ENCODE data around the gene PRRT1B.

DNA sequence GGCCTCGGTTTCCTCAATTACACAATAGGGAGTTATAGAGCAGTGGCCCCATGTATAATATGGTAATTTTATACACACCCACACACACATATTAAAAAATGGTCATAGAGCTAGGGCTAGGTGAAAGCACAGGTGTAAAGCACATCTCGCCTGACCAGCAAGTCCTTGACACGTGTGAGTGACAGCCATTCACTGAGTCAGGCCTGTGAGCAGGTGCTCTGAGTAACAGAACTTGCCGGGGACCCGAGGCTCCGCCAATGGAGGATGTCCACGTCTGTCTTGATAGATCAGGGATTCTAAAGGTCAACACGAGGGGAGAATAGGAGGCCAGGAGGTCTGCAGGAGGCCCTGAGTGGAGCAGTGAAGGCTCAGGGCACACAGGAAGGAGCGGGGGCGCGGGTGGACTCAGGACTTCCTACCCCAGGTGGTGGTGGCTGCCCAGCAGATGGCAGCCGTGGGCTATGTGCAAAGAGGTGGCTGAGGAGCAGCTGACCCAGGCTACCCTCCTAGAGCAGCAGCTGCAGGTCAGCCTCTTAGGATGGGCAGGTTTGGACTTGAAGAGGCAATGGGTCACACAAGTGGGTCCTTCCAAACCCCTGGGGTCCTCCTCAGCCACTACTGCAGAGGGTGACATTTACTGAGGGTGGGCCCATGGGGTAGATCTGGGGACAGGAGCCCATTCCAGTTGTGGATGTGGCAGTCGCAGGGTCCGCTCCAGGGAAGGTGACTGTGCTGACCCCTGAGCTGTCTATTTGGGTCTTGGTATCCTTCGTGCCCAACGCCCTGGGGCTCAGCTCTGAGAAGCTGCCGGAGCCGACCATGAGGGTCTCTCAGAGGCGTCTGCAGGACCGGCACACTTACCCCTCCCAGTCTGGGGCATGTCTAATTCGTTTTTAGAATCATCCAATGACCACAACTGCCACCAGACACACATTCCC is 45.9 kb downstream of the PRRT1B start:
- TF ChIP-seq, protein P1, sequence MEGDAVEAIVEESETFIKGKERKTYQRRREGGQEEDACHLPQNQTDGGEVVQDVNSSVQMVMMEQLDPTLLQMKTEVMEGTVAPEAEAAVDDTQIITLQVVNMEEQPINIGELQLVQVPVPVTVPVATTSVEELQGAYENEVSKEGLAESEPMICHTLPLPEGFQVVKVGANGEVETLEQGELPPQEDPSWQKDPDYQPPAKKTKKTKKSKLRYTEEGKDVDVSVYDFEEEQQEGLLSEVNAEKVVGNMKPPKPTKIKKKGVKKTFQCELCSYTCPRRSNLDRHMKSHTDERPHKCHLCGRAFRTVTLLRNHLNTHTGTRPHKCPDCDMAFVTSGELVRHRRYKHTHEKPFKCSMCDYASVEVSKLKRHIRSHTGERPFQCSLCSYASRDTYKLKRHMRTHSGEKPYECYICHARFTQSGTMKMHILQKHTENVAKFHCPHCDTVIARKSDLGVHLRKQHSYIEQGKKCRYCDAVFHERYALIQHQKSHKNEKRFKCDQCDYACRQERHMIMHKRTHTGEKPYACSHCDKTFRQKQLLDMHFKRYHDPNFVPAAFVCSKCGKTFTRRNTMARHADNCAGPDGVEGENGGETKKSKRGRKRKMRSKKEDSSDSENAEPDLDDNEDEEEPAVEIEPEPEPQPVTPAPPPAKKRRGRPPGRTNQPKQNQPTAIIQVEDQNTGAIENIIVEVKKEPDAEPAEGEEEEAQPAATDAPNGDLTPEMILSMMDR (IDR thresholded peaks at IDR 0.05), result peak; percentile 83 to 97 (median 88)
- TF ChIP-seq POLR2A (IDR thresholded peaks at IDR 0.05), result no peak

Measured in right lobe of liver (tissue), 4 donors.